CD4-positive, alpha-beta T cell (primary cell): ENCODE data around the gene ZNF783. TPM values are rescaled to one million over a fixed set of nuclear protein-coding genes. Genes with fewer than 3 reads are reported as not detected.

Source experiments
- ATAC-seq: fragments of 200-7000 bp; cut with Tn5 transposase; one replicate; pipeline ENCODE4 v1.10.0; 2022; ENCODE audit warnings: mild to moderate bottlenecking; ENCODE audit not compliant: poor library complexity
- CTCF ChIA-PET: fragments of 350-600 bp; sonication (Branson Sonifier 250); formaldehyde crosslinking; loops from one replicate; lab custom pipeline; 2021; ENCODE audit warnings: antibody characterized with exemption, inconsistent platforms; lab: Charles Lee
- POLR2A ChIA-PET: fragments of 350-600 bp; sonication (Branson Sonifier 250); formaldehyde crosslinking; loops from one replicate; lab custom pipeline; 2021; ENCODE audit warnings: antibody characterized with exemption, inconsistent platforms; lab: Charles Lee
- DNase-seq, 14 experiments: peaks; one replicate each; pipeline ENCODE4 v3.0.0-alpha.2; 2013 to 2020; ENCODE audit warnings: mixed read lengths in 2 of 14
- H3K27ac ChIP-seq, 2 donors: one replicate each; pipeline versions ENCODE4 v1.5.1 to v1.7.0; 2013; ENCODE audit warnings: low read length in 2 of 2, low read depth in 1 of 2, mild to moderate bottlenecking in 1 of 2
- H3K27me3 ChIP-seq, 2 experiments: 1 replicate in 1 of 2; 2 replicates in 1 of 2; pipeline versions ENCODE4 v1.6.1 to v1.7.0; 2013; ENCODE audit warnings: low read length in 2 of 2, control low read depth in 1 of 2, mild to moderate bottlenecking in 1 of 2, moderate library complexity in 1 of 2; ENCODE audit not compliant: insufficient read depth in 2 of 2, control insufficient read depth in 1 of 2
- H3K36me3 ChIP-seq: one replicate; pipeline ENCODE4 v1.6.1; 2013; ENCODE audit warnings: low read length, control low read depth; ENCODE audit not compliant: insufficient read depth
- H3K4me1 ChIP-seq: one replicate; pipeline ENCODE4 v1.6.1; 2013; ENCODE audit warnings: low read length, control low read depth; ENCODE audit not compliant: insufficient read depth
- H3K4me3 ChIP-seq: one replicate; pipeline ENCODE4 v1.5.1; 2013; ENCODE audit warnings: mild to moderate bottlenecking, low read length, moderate library complexity
- H3K9me3 ChIP-seq, 2 experiments: 1 replicate in 1 of 2; 2 replicates in 1 of 2; pipeline versions ENCODE4 v1.6.1 to v1.7.0; 2013; ENCODE audit warnings: low read length in 2 of 2, mild to moderate bottlenecking in 2 of 2, control low read depth in 1 of 2, moderate library complexity in 1 of 2; ENCODE audit not compliant: control insufficient read depth in 1 of 2, insufficient read depth in 1 of 2
- H3K27ac Mint-ChIP-seq: one replicate; pipeline ENCODE4 v1.8.0; 2020; ENCODE audit warnings: mixed read lengths
- H3K27me3 Mint-ChIP-seq: one replicate; pipeline ENCODE4 v1.8.0; 2021; ENCODE audit warnings: mixed read lengths
- H3K36me3 Mint-ChIP-seq: one replicate; pipeline ENCODE4 v1.8.0; 2021; ENCODE audit warnings: low read depth, mixed read lengths
- H3K4me1 Mint-ChIP-seq: one replicate; pipeline ENCODE4 v1.8.0; 2021; ENCODE audit warnings: low read depth, mixed read lengths
- H3K4me3 Mint-ChIP-seq: one replicate; pipeline ENCODE4 v1.8.0; 2020; ENCODE audit warnings: mild to moderate bottlenecking, mixed read lengths
- H3K9me3 Mint-ChIP-seq: one replicate; pipeline ENCODE4 v1.8.0; 2020; ENCODE audit warnings: mixed read lengths
- CTCF ChIP-seq: fragments of 200-600 bp; IDR thresholded peaks from one replicate; pipeline ENCODE4 v1.8.0; 2022; ENCODE audit warnings: antibody characterized with exemption, mild to moderate bottlenecking
- intact Hi-C, 2 experiments: fragments of 100-400 bp; cut with DNase I in 1 of 2; cut with micrococcal nuclease in 1 of 2; formaldehyde crosslinking; loops; one replicate each; pipeline versions ENCODE4 v1.15.1 to v1.9.0; 2023 to 2025; cut with DNase I, micrococcal nuclease
- total RNA-seq, 174 experiments: library from RNA in 2 of 174; stranded (reverse) in 2 of 174; gene quantifications; one replicate each; pipeline ENCODE4 v1.2.3 and lab custom pipeline; 2021 to 2026

ZNF783 gene
- total RNA-seq, 2 experiments from 2014 or later: 27.6 to 29.0 TPM

- H3K4me3 ChIP-seq: no peak overlapping the region
- ChIA-PET POLR2A (no interaction called here), CTCF (no interaction called here)
- Mint-ChIP-seq H3K4me1 (peaks cover 44% of the 10 kb centered on the region), H3K36me3 (peaks cover 42% of the 10 kb centered on the region), H3K4me3 (no peak overlapping the region), H3K9me3 (no peaks in the 10 kb centered on the region), H3K27ac (peak overlapping the region; percentile 90), H3K27me3 (no peaks in the 10 kb centered on the region)
- no peak for DNase-seq
- H3K36me3 ChIP-seq: peaks cover 18% of the 10 kb centered on the region
- H3K4me1 ChIP-seq: peaks cover 47% of the 10 kb centered on the region
- intact Hi-C loops: loop anchor here in 1 of 2 experiments (2.0 to 10.0 kb wide), 4 partner anchors 47 to 403 kb away; partner anchors contain the start of genes EZH2 and ZNF746
- no peaks in the 10 kb centered on the region for H3K27me3 ChIP-seq
- no peak for ATAC-seq
- no peaks in the 10 kb centered on the region for H3K9me3 ChIP-seq
- no peak for TF ChIP-seq CTCF
- no peak overlapping the region for H3K27ac ChIP-seq
Observed at GRCh38 chr7:149287622-149288021, 25.6 kb downstream of the ZNF783 start.

DNA sequence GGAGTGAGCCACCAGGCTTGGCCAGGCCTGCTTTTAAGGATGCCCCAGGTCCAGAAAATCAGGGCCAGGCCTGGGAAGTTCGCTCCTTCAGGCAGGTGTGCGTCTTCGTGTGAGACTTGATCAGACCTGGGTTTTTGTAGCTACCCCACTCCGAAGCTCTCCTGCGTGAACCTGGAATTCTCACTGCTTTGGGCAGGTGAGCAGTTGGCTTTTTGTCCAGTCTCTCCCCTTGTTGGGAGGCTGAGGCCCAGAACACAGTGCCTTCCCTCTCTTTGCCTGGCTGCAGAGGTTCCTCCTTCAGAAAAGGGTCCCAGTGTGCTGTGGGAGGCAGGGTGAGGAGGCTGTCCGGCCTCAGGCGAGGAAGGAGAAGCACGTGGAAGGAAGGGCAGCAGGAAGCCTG is 27.3 kb downstream of the ZNF783 start:
- Histone ChIP-seq H3K4me3 (no peak overlapping the region), H3K27ac (no peak overlapping the region), H3K27me3 (no peaks in the 10 kb centered on the region), H3K4me1 (peaks cover 38% of the 10 kb centered on the region), H3K36me3 (peaks cover 19% of the 10 kb centered on the region), H3K9me3 (no peaks in the 10 kb centered on the region)
- intact Hi-C loops: loop anchor here in 1 of 2 experiments (5.0 to 10.0 kb wide), 3 partner anchors 133 to 404 kb away; partner anchors contain the start of genes EZH2 and ZNF746
- H3K4me1 Mint-ChIP-seq: peaks cover 37% of the 10 kb centered on the region
- no peak for TF ChIP-seq CTCF
- ATAC-seq (no peak), DNase-seq (no peak)
- ChIA-PET CTCF (interaction anchor here (0.7 kb wide), 1 partner anchor 138 kb away, joined by 3 read pairs; no protein-coding TSS in a partner anchor), POLR2A (no interaction called here)
- no peak overlapping the region for H3K27ac Mint-ChIP-seq
- no peaks in the 10 kb centered on the region for H3K9me3 Mint-ChIP-seq
- no peak overlapping the region for H3K4me3 Mint-ChIP-seq
- peaks cover 50% of the 10 kb centered on the region for H3K36me3 Mint-ChIP-seq
- H3K27me3 Mint-ChIP-seq: no peaks in the 10 kb centered on the region

- TF ChIP-seq CTCF: no peak
- H3K4me3 Mint-ChIP-seq: no peak overlapping the region
- Histone ChIP-seq H3K27ac (no peak overlapping the region), H3K36me3 (peaks cover 21% of the 10 kb centered on the region), H3K9me3 (no peaks in the 10 kb centered on the region), H3K4me3 (no peak overlapping the region), H3K4me1 (peaks cover 32% of the 10 kb centered on the region), H3K27me3 (no peaks in the 10 kb centered on the region)
- ChIA-PET POLR2A (interaction anchor here (0.6 kb wide), 1 partner anchor 95 kb away, joined by 3 read pairs; the partner anchor contains the start of gene ZNF282), CTCF (no interaction called here)
- ATAC-seq (no peak), DNase-seq (no peak)
- H3K27ac Mint-ChIP-seq: no peak overlapping the region
- no peaks in the 10 kb centered on the region for H3K27me3 Mint-ChIP-seq
- peaks cover 44% of the 10 kb centered on the region for H3K36me3 Mint-ChIP-seq
- peaks cover 31% of the 10 kb centered on the region for H3K4me1 Mint-ChIP-seq
- no peaks in the 10 kb centered on the region for H3K9me3 Mint-ChIP-seq
- intact Hi-C loops: loop anchor here in 1 of 2 experiments (5.0 to 10.0 kb wide), 3 partner anchors 132 to 405 kb away; partner anchors contain the start of genes EZH2 and ZNF746
Observed at GRCh38 chr7:149289856-149290255, 27.9 kb downstream of the ZNF783 start.
